Measurements from ENCODE around the gene SLIT3. TPM values are rescaled to one million over a fixed set of nuclear protein-coding genes. Genes with fewer than 3 reads are reported as not detected.

SLIT3 gene
- total and polyA plus RNA-seq, 2 experiments from 2014 or later: 0.59 to 0.71 TPM

DNA sequence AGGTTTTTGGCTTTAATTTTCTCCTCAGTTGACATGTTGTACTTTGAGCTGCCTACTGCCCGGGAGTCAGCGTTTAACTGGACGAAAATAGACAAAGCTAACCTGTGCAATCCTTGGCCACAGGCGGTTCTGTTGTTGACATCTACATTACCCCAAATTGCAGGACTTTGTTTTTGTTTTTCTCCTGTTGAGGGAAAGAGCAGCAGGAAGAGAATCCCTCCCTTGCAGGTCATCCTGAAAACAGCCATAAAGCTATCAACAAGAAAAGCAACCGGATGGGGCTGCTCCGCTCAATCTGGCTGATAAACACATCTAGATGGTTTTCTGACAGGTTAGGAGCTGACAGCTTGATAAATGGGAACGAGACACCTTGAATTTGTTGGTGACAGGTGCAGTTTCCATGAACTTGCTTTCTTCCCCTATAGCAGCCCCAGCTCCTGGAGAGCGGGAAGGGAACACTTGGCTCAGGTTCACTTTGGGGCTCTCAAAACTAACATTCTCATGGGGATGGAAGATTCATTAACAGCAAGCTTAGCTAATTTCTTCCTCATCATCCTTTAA is 331.5 kb downstream of the SLIT3 start:
- H3K27ac Mint-ChIP-seq: no peak overlapping the region
- H3K27ac ChIP-seq (ENCODE audit: low read depth): no peak overlapping the region
- H3K9me2 ChIP-seq (ENCODE audit: insufficient read depth): peaks cover 5% of the 10 kb centered on the region; the same call in 1 of the 2 replicates
- no peak overlapping the region for H3K4me3 Mint-ChIP-seq
- peaks cover 4% of the 10 kb centered on the region; the same call in 1 of the 3 replicates for H3K4me1 Mint-ChIP-seq
- ATAC-seq (no peak), DNase-seq (ENCODE audit: low spot score) (no peak)
- H3K4me3 ChIP-seq: no peak overlapping the region
- H3K9me3 Mint-ChIP-seq: no peaks in the 10 kb centered on the region
- H3K36me3 ChIP-seq (ENCODE audit: insufficient read depth): no peaks in the 10 kb centered on the region
- TF ChIP-seq ZNF331 (CRISPR knock-in tag; IDR thresholded peaks at IDR 0.05; ENCODE audit: low read depth): no peak
- TF ChIP-seq, protein P1, sequence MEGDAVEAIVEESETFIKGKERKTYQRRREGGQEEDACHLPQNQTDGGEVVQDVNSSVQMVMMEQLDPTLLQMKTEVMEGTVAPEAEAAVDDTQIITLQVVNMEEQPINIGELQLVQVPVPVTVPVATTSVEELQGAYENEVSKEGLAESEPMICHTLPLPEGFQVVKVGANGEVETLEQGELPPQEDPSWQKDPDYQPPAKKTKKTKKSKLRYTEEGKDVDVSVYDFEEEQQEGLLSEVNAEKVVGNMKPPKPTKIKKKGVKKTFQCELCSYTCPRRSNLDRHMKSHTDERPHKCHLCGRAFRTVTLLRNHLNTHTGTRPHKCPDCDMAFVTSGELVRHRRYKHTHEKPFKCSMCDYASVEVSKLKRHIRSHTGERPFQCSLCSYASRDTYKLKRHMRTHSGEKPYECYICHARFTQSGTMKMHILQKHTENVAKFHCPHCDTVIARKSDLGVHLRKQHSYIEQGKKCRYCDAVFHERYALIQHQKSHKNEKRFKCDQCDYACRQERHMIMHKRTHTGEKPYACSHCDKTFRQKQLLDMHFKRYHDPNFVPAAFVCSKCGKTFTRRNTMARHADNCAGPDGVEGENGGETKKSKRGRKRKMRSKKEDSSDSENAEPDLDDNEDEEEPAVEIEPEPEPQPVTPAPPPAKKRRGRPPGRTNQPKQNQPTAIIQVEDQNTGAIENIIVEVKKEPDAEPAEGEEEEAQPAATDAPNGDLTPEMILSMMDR (conservative IDR thresholded peaks at IDR 0.05; ENCODE audit: low read depth in 2 of 2): no peak
- TF ChIP-seq, protein P2, sequence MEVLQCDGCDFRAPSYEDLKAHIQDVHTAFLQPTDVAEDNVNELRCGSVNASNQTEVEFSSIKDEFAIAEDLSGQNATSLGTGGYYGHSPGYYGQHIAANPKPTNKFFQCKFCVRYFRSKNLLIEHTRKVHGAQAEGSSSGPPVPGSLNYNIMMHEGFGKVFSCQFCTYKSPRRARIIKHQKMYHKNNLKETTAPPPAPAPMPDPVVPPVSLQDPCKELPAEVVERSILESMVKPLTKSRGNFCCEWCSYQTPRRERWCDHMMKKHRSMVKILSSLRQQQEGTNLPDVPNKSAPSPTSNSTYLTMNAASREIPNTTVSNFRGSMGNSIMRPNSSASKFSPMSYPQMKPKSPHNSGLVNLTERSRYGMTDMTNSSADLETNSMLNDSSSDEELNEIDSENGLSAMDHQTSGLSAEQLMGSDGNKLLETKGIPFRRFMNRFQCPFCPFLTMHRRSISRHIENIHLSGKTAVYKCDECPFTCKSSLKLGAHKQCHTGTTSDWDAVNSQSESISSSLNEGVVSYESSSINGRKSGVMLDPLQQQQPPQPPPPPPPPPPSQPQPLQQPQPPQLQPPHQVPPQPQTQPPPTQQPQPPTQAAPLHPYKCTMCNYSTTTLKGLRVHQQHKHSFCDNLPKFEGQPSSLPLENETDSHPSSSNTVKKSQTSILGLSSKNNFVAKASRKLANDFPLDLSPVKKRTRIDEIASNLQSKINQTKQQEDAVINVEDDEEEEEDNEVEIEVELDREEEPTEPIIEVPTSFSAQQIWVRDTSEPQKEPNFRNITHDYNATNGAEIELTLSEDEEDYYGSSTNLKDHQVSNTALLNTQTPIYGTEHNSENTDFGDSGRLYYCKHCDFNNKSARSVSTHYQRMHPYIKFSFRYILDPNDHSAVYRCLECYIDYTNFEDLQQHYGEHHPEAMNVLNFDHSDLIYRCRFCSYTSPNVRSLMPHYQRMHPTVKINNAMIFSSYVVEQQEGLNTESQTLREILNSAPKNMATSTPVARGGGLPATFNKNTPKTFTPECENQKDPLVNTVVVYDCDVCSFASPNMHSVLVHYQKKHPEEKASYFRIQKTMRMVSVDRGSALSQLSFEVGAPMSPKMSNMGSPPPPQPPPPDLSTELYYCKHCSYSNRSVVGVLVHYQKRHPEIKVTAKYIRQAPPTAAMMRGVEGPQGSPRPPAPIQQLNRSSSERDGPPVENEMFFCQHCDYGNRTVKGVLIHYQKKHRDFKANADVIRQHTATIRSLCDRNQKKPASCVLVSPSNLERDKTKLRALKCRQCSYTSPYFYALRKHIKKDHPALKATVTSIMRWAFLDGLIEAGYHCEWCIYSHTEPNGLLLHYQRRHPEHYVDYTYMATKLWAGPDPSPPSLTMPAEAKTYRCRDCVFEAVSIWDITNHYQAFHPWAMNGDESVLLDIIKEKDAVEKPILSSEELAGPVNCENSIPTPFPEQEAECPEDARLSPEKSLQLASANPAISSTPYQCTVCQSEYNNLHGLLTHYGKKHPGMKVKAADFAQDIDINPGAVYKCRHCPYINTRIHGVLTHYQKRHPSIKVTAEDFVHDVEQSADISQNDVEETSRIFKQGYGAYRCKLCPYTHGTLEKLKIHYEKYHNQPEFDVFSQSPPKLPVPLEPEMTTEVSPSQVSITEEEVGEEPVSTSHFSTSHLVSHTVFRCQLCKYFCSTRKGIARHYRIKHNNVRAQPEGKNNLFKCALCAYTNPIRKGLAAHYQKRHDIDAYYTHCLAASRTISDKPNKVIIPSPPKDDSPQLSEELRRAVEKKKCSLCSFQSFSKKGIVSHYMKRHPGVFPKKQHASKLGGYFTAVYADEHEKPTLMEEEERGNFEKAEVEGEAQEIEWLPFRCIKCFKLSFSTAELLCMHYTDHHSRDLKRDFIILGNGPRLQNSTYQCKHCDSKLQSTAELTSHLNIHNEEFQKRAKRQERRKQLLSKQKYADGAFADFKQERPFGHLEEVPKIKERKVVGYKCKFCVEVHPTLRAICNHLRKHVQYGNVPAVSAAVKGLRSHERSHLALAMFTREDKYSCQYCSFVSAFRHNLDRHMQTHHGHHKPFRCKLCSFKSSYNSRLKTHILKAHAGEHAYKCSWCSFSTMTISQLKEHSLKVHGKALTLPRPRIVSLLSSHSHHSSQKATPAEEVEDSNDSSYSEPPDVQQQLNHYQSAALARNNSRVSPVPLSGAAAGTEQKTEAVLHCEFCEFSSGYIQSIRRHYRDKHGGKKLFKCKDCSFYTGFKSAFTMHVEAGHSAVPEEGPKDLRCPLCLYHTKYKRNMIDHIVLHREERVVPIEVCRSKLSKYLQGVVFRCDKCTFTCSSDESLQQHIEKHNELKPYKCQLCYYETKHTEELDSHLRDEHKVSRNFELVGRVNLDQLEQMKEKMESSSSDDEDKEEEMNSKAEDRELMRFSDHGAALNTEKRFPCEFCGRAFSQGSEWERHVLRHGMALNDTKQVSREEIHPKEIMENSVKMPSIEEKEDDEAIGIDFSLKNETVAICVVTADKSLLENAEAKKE (CRISPR knock-in tag; IDR thresholded peaks at IDR 0.05): no peak
- no peak for TF ChIP-seq ZNF114 (CRISPR knock-in tag; IDR thresholded peaks at IDR 0.05)
- no peak for TF ChIP-seq NANOG (IDR thresholded peaks at IDR 0.05; ENCODE audit: borderline replicate concordance)
- TF ChIP-seq POLR2AphosphoS5 (IDR thresholded peaks at IDR 0.05; ENCODE audit: low read depth): no peak
- TF ChIP-seq EZH2phosphoT487 (IDR thresholded peaks at IDR 0.05; ENCODE audit: unreplicated experiment): no peak
- no peak for TF ChIP-seq EZH2 (IDR thresholded peaks at IDR 0.05; ENCODE audit: low read depth, unreplicated experiment)
- TF ChIP-seq, protein P3, sequence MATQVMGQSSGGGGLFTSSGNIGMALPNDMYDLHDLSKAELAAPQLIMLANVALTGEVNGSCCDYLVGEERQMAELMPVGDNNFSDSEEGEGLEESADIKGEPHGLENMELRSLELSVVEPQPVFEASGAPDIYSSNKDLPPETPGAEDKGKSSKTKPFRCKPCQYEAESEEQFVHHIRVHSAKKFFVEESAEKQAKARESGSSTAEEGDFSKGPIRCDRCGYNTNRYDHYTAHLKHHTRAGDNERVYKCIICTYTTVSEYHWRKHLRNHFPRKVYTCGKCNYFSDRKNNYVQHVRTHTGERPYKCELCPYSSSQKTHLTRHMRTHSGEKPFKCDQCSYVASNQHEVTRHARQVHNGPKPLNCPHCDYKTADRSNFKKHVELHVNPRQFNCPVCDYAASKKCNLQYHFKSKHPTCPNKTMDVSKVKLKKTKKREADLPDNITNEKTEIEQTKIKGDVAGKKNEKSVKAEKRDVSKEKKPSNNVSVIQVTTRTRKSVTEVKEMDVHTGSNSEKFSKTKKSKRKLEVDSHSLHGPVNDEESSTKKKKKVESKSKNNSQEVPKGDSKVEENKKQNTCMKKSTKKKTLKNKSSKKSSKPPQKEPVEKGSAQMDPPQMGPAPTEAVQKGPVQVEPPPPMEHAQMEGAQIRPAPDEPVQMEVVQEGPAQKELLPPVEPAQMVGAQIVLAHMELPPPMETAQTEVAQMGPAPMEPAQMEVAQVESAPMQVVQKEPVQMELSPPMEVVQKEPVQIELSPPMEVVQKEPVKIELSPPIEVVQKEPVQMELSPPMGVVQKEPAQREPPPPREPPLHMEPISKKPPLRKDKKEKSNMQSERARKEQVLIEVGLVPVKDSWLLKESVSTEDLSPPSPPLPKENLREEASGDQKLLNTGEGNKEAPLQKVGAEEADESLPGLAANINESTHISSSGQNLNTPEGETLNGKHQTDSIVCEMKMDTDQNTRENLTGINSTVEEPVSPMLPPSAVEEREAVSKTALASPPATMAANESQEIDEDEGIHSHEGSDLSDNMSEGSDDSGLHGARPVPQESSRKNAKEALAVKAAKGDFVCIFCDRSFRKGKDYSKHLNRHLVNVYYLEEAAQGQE (IDR thresholded peaks at IDR 0.05; ENCODE audit: unreplicated experiment): no peak
- TF ChIP-seq, protein P4, sequence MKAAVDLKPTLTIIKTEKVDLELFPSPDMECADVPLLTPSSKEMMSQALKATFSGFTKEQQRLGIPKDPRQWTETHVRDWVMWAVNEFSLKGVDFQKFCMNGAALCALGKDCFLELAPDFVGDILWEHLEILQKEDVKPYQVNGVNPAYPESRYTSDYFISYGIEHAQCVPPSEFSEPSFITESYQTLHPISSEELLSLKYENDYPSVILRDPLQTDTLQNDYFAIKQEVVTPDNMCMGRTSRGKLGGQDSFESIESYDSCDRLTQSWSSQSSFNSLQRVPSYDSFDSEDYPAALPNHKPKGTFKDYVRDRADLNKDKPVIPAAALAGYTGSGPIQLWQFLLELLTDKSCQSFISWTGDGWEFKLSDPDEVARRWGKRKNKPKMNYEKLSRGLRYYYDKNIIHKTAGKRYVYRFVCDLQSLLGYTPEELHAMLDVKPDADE (IDR thresholded peaks at IDR 0.05): no peak
- no peaks in the 10 kb centered on the region for H3K4me1 ChIP-seq (ENCODE audit: insufficient read depth)
- no peaks in the 10 kb centered on the region for H3K27me3 ChIP-seq (ENCODE audit: insufficient read depth)
- peaks cover 2% of the 10 kb centered on the region for H3K27me3 Mint-ChIP-seq (ENCODE audit: insufficient read depth, low read depth, poor library complexity)
- H3K79me2 ChIP-seq (replicated peaks; ENCODE audit: insufficient read depth): no peaks in the 10 kb centered on the region
- H2AFZ ChIP-seq: no peak overlapping the region
- H3K4me2 ChIP-seq: no peak overlapping the region
- no peaks in the 10 kb centered on the region for H3K36me3 Mint-ChIP-seq (ENCODE audit: low read depth)
- H4K20me1 ChIP-seq (replicated peaks; ENCODE audit: insufficient read depth): no peaks in the 10 kb centered on the region
- H3F3A ChIP-seq (replicated peaks; ENCODE audit: low read depth): no peaks in the 10 kb centered on the region

Measured in GM23338 (cell line).